Vagina (tissue), 2 donors: ENCODE data around the gene SPOCK3.

Experiments
- POLR2A ChIP-seq, 2 donors: fragments of 450-650 bp; IDR thresholded peaks; one replicate each; pipeline ENCODE4 v1.6.1; 2017; ENCODE audit warnings: antibody characterized with exemption in 2 of 2, mild to moderate bottlenecking in 2 of 2, moderate library complexity in 2 of 2
- TF ChIP-seq, protein P1 (sequence below), 3 experiments: fragments of 450-650 bp in 2 of 3; fragments of 200-600 bp in 1 of 3; sonication (generic) in 1 of 3; IDR thresholded peaks; one replicate each; pipeline ENCODE4 v1.5.1; 2017 to 2019; ENCODE audit warnings: antibody characterized with exemption in 3 of 3, mild to moderate bottlenecking in 2 of 3, moderate library complexity in 2 of 3

DNA sequence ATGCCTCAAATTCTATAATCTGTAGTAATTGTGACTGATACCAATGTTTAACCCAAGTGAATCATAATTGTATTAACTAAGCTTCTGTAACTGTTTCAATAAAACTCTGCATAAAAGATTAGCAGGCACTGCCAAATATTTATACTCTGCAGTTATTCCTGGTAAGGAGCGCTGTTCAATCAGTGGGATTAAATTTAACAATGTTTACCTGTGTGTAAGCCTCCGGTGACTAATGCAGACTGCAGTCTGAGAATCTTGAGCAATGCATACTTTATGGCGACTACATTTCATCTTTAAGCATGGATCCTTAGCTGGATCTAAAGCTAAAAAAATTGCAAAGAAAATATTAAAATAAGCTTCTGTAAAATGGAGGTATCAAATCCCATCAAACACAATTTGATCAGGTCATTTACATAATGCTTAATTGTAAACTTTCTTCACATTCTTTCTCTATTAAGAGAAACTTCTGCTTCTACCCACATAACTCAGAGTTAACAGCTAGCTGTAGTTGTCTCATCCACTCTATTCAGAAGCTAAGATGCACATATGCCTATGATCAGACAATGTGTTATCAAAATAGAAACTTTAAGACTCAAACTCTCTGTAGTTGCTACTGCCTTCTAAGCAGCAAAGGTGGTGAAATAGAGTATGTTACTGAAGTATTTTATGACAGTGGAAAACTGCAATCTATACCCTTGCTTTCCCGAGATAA lies 234.0 kb downstream of the SPOCK3 start:
- TF ChIP-seq, protein P1, sequence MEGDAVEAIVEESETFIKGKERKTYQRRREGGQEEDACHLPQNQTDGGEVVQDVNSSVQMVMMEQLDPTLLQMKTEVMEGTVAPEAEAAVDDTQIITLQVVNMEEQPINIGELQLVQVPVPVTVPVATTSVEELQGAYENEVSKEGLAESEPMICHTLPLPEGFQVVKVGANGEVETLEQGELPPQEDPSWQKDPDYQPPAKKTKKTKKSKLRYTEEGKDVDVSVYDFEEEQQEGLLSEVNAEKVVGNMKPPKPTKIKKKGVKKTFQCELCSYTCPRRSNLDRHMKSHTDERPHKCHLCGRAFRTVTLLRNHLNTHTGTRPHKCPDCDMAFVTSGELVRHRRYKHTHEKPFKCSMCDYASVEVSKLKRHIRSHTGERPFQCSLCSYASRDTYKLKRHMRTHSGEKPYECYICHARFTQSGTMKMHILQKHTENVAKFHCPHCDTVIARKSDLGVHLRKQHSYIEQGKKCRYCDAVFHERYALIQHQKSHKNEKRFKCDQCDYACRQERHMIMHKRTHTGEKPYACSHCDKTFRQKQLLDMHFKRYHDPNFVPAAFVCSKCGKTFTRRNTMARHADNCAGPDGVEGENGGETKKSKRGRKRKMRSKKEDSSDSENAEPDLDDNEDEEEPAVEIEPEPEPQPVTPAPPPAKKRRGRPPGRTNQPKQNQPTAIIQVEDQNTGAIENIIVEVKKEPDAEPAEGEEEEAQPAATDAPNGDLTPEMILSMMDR (IDR thresholded peaks at IDR 0.05): no peak
- TF ChIP-seq POLR2A (IDR thresholded peaks at IDR 0.05): no peak
